GM18505 (cell line): Measurements from ENCODE around the gene PDE4D.

Experiments used
- ATAC-seq: cut with Tn5 transposase; IDR thresholded peaks from one replicate; pipeline ENCODE4 v1.9.1; 2021; ENCODE audit not compliant: unreplicated experiment
- POLR2A ChIP-seq: IDR thresholded peaks from 4 replicates; pipeline ENCODE4 v1.6.1; 2011; ENCODE audit warnings: borderline replicate concordance; ENCODE audit not compliant: insufficient read depth, insufficient read length; ENCODE audit errors: extremely low read depth

PDE4D gene

DNA sequence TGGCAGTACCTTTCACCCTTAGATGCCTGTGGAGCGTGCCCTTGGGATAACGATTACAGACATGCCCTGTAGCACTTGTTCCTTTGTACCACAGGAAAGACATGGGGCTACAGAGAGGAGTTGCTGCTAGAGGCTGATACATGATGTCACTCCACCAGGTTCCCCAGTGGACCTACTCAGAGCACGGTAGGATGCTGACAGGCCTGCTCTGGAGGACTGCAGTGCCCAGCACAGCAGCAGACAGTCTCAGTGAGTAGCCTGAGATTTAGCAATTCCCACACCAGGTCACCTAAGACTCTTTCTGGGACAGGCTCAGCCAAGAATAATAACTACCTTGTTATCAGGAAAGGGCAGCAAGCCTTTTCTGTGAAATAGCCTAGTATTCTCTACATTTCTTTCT, 28.8 kb downstream of the PDE4D start:
- no peak for ATAC-seq
- TF ChIP-seq POLR2A = no peak

DNA sequence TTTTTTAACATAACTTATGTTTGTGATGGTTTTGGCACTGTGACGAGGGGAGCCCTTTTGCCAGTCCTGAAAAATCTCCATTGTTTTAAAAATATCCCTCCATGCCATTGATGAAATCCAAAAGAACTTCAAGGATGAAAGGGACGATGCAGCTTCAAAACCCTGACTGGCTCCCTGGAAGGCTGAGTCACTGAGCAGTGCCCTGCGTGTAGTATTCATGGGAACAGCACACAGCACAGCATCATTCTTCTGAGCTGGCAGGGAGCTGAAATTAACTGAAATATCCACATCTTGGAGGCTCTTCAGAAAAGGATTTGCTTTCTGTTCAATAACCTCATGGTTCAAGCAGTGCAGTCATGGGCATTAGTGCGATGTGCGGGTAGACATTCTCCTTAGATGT, 29.7 kb downstream of the PDE4D start:
- TF ChIP-seq POLR2A = no peak
- no peak for ATAC-seq

DNA sequence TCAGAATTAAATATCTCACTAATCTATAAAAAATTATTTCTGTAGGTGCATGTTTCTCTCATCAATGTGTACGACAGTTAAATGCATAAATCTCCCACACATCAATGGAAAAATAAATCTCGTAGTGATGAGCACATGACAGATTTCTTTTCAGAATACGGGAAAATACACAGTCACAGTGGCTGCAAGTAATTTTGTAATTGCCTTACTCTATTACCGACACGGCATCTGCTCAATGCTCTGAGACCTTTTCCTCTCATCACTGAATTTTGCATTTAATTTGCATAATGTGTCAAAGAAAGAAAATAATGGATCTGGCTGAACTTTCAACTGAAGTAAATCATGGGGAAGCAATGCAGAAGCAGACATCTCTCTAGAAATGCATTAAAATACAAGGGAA, 37.2 kb downstream of the PDE4D start:
- ATAC-seq = no peak

DNA sequence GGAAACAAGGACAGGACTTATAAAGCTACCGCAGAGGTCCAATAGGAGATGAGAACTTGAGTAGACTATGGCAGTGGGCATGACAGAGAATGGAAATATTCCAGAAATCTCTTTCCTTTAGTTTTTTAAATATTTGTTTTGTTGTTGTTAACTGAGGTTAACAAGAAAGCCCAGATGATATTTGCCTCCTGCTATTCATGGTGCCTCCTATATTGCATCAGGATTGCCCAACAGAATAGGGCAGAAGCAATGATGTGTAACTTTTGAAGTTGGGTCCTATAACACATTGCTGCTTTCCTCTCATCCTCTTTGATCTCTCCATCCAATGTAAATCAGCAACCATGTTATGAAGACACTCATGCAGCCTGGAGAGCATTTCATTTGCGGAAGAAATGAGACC, 42.8 kb downstream of the PDE4D start:
- no peak for ATAC-seq
- no peak for TF ChIP-seq POLR2A

More for the DNA sequence above, 37.2 kb downstream of the PDE4D start:
- TF ChIP-seq POLR2A = no peak

DNA sequence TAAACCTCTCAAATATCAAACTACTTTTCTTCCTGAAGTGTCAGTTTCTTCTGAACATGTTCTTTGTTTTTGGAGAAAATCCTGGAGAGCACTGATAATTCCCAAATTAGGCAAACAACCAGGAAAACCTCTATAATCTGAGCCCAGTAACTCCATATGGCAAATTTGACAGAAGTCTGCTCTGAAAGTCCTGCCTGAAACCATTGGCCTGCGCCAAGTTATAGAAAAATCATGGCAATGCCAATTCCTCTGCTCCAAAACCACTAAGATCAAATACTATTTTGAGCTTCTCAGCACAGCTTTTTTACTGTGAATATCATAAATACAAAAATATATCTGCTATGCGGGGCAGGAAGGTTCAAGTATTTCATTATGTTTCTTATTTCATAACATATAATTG, 45.9 kb downstream of the PDE4D start:
- no peak for ATAC-seq
- TF ChIP-seq POLR2A = no peak

DNA sequence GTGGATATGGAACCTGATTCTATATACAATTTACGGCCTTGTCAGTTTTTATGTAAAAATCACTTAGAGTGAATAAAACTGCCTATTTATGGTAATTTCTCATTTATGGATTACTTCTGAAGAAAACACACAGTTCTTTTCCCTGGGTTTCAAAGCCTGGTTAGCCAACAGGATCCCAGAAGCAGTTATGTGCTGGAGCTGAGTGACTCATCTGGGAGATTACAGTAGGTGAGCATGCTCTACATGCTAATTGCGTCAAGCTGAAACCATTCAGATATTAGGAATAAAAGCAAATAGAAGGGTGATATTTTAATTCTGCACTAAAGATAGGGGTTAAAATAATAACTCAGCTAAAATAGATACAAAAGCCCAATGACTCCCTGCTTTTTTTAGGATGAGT, 47.8 kb downstream of the PDE4D start:
- ATAC-seq = no peak
- no peak for TF ChIP-seq POLR2A

DNA sequence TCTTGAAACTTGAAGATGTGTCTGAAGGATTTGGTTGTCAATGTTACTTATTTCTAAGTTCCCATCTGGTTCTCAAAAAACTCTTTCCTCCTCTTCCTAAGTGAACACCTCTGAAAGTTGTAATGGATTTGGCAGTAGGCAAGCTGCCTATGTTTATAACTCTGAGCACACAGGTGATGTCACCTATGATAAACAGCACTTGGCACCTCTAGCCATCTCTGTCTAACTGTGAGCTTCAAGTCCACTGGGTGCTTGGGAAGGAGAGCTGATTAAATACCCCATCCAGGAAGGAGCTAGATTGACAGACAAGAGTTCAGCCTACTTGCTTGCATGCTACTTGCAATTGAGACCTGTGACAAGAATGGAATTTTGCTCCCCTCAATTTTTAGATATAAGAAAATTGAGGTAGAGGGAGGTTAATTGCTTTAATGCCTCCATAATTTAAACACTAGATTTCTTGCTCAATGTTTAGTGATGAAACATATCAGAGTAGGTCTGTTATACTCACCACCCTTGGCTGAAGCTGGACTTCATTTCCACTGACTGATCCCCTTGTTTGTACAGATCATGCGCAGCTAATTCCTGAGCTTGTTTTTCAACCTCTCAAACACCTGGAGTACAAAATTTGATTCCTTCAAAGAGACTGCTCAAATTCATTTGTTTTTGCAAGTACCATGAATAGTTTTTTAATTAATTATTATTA, 49.9 kb downstream of the PDE4D start:
- TF ChIP-seq POLR2A = no peak
- ATAC-seq = no peak

DNA sequence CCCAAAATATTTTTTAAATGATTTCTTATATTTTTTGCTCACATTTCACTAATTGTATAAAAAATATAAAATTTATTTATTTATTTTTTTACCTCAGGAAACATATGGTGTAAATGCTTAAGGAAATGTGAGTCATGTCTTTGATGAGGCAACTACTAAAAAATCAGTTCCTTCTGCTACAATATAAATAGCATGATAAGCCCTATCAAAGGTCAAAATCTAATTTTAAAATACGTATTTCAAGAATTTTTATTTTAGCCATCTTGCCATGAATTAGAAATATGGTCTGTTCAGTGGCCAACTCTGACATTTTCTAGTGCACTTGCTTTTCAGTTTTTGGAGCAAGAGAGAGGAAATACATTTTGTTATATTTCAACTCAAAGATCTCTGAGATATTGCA, 50.5 kb downstream of the PDE4D start:
- TF ChIP-seq POLR2A = no peak
- ATAC-seq = no peak

DNA sequence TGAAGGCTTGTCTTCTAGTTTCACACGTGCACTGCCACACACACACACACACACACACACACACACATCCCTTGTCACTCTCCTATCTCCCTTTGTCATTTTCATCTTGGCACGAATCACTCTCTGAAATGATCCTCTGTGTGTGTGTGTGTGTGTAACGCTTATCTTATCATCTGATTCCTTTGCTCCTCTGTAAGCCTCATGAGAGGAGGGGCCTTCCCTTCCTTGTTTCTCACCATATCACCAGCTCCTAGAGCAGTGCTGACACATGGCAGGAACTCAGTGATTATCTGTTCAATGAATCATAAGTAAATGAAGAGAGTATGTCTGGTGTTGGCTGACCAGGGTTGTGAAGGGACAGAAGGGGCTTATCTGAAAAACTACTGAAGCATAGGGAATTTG, 53.3 kb downstream of the PDE4D start:
- TF ChIP-seq POLR2A = no peak
- no peak for ATAC-seq

DNA sequence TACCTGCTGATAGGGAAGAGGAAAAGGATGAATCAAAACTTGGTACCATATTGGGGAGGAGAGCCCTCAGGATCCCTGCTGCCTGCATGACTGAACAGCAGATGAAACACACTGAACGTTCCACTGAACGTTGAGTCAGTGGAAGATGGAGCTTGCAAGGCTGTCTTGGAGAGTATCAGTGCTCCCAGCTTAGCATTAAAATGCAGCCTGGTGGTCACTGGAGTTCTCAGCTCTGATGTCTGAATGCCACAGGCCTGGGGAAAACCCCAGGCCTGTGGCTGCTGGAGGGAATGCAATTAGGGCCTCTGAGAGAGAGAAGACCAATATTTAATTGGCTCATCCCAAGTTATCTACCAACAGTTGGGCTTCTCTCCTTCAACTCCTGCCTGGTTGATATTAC, 54.5 kb downstream of the PDE4D start:
- no peak for TF ChIP-seq POLR2A
- no peak for ATAC-seq

DNA sequence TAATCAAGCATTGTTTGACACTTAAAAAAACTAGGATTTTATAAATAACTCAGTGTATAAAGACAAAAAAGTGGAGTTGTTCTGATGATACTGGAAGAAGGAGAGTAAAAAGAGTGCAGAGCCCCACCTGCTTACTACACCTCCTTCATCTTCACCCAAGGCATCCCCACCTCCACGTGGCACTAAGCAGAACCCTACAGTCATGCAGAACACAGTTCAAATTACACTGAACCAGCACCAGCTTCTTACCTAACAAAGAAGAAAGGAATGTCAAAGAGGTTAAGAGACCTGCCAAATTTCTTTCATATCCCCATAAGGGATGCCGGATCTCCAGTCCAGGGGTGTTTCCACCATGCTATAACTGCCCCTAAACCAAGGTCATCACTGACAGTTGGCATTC, 55.5 kb downstream of the PDE4D start:
- TF ChIP-seq POLR2A = no peak
- ATAC-seq = no peak

DNA sequence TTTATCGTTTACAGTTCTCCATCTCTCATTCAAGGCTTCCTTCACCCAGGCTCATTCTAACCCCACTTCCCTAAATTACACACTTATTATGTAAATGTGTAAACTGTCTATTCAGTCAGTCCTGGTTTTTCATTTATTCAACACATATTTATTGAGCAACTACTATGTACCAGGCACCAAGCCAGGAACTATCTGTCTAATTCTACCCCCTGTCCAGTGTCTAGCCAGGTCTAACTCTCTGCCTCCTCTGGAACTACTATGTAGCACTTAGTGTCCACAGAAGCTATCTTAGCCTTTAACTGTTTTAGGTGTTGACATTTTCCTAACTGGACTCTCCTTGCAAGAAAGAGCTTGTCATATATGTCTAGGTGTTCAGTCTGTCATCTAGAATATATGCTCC, 56.5 kb downstream of the PDE4D start:
- no peak for TF ChIP-seq POLR2A
- no peak for ATAC-seq

DNA sequence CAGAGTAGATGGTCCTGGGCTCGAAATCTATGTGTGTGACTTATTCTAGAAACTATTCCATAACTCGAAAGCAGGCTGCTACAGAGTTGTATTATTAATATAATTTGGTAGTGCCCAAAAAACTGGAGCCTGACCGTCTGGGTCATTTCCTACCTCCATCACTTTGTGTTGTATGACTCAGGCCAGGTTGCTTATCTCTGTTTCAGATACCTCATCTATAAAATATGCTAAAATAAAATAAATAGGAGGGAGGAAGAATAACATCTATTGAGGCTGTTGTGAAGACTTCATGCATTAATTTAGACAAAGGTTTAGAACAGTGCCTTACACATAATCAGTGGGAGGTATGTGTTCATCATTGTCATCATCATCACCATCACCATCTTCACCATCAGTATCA, 57.7 kb downstream of the PDE4D start:
- ATAC-seq = no peak
- no peak for TF ChIP-seq POLR2A

DNA sequence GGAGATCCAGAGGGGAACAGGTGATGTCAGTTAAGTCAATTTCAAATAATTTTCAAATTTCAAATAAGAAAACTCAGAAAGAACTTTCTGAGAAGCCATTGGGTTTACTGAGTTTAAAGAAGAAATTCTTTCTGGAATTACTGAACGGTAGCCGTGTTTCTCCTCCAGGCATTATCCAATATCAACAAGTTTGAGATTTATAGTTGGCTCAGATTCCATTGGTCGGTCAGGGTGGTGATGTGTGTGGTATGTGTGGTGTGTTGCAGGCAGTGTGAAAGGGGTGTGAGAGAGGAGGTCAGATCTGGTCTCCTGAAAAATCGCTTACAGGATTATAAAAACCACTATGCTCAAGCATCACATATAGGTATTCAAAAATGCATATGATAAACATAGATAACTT, 60.1 kb downstream of the PDE4D start:
- no peak for ATAC-seq
- TF ChIP-seq POLR2A = no peak

DNA sequence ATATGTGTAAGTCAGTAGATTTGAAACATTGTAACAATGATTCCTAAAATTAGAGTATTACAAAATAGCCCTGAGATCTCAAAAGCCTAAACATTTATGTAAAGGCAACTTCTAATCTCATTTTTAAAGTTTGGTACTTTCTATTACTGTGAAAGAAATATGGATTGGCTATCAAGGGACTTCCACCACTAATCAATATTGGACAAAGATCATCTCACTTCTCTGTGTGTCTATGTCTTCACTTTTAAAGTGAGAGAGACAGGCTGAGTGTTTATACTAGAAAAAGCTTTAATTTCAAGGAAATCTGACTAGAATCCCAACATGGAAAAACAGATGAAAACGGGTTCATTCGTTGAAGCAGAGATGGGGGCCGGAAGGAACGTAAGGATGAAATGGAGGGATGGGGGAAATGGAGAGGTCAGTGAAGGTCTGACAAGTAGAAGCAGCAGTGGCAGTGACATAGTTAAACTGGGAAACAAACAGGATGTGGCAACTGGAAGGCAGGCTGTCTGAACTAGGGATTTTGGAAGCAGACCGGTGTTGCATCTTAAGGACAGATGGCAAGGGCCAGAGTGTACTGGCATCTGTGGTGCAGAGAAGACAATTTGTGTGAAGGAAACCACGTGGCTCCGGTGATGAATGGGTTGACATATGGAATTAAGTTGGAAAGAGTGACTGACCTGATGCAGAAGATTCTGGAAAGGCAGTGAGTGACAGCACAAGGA, 60.8 kb downstream of the PDE4D start:
- ATAC-seq = no peak
- no peak for TF ChIP-seq POLR2A

DNA sequence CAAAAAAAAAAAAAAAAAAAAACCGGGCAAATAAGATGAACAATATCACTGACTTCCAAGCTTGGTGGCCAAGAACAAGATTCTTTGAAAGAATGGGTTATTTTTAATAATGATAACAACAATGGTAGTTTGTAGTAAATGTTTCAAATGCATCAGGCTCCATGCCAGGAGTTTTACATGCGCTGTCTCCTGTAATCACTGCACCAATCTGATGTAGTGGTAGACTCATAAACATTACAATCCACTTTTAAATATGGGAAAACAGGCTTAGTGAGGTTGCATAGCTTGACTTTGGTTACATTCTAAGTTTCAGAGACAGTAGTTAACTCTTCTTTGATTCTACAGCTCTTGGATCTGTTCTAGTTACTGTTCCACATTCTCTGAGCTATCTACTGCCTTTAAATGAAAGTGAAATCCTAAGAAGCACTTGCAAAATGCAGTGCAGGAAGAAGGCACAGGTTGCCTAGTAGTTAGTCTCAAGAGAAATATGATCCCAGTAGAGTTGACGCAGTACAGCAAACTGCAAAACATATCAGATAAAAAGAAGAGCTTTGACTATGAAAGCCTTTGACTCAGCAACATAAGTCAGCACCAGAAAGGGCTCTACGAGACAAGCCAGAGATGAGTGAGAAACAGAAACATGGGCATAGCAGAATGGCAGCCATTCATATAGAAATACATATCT, 62.1 kb downstream of the PDE4D start:
- ATAC-seq = no peak
- no peak for TF ChIP-seq POLR2A
